ENCODE results near the gene LCTL.

DNA sequence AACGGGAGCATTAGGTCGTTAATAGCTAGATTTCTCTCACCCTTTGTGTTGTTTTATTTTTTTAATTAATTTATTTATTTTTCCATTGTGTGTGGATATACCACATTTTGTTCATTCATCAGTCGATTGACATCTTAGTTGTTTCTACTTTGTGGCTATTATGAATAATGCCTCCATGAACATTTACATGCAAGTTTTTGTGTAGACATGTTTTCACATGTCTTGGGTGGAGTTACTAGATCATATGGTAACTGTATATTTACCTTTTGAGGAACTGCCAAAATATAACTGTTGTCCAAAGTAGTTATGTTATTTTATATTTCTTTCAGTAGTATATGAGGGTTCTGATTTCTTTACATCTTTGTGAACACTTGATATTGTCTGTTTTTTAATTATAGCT lies 41.9 kb downstream of the LCTL start:
- TF ChIP-seq, protein P1, sequence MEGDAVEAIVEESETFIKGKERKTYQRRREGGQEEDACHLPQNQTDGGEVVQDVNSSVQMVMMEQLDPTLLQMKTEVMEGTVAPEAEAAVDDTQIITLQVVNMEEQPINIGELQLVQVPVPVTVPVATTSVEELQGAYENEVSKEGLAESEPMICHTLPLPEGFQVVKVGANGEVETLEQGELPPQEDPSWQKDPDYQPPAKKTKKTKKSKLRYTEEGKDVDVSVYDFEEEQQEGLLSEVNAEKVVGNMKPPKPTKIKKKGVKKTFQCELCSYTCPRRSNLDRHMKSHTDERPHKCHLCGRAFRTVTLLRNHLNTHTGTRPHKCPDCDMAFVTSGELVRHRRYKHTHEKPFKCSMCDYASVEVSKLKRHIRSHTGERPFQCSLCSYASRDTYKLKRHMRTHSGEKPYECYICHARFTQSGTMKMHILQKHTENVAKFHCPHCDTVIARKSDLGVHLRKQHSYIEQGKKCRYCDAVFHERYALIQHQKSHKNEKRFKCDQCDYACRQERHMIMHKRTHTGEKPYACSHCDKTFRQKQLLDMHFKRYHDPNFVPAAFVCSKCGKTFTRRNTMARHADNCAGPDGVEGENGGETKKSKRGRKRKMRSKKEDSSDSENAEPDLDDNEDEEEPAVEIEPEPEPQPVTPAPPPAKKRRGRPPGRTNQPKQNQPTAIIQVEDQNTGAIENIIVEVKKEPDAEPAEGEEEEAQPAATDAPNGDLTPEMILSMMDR (IDR thresholded peaks at IDR 0.05): no peak
- no peak for TF ChIP-seq POLR2A (IDR thresholded peaks at IDR 0.05)
- TF ChIP-seq EP300 (IDR thresholded peaks at IDR 0.05): no peak
- no peak for TF ChIP-seq POLR2AphosphoS5 (IDR thresholded peaks at IDR 0.05)
